HUDEP-2 (cell line): ENCODE results near the gene TFIP11.

ENCODE experiments used
- DNase-seq, 76 experiments: peaks; one replicate each; lab custom pipeline; 2025; ENCODE audit not compliant: unreplicated experiment in 76 of 76; lab: John Stamatoyannopoulos, UW

TFIP11 gene

GRCh38 chr22:26514419-26515161 is 2.3 kb upstream of the TFIP11 start:
- no peak for DNase-seq

GRCh38 chr22:26513838-26514237 is 1.6 kb upstream of the TFIP11 start:
- DNase-seq = no peak

- DNase-seq = no peak
These were observed 4.1 kb downstream of the TFIP11 start for GRCh38 chr22:26508148-26508547.

- DNase-seq = no peak
These were observed 8.5 kb downstream of the TFIP11 start for GRCh38 chr22:26503758-26504157.

GRCh38 chr22:26502688-26503561 is 9.3 kb downstream of the TFIP11 start:
- DNase-seq = peak in 10 of 76 experiments; percentile 16 to 44 (median 28)

GRCh38 chr22:26501996-26502395 is 10.3 kb downstream of the TFIP11 start:
- no peak for DNase-seq

- no peak for DNase-seq
These were observed 13.0 kb downstream of the TFIP11 start for GRCh38 chr22:26499188-26499703.

GRCh38 chr22:26496456-26496855 is 15.8 kb downstream of the TFIP11 start:
- DNase-seq = no peak

- DNase-seq = no peak
These were observed 17.8 kb downstream of the TFIP11 start for GRCh38 chr22:26494506-26494905.

GRCh38 chr22:26492220-26492619 is 20.1 kb downstream of the TFIP11 start:
- no peak for DNase-seq

GRCh38 chr22:26489447-26490036 is 22.7 kb downstream of the TFIP11 start:
- DNase-seq = no peak

GRCh38 chr22:26487996-26488395 is 24.3 kb downstream of the TFIP11 start:
- peak in 1 of 76 experiments; percentile 7 for DNase-seq

GRCh38 chr22:26486394-26486793 is 25.9 kb downstream of the TFIP11 start:
- DNase-seq = no peak

GRCh38 chr22:26485806-26486390 is 26.4 kb downstream of the TFIP11 start:
- DNase-seq = peak in 1 of 76 experiments; percentile 19

GRCh38 chr22:26485013-26485412 is 27.3 kb downstream of the TFIP11 start:
- DNase-seq = no peak

GRCh38 chr22:26484360-26484706 is 27.9 kb downstream of the TFIP11 start:
- DNase-seq = peak in 16 of 76 experiments; percentile 11 to 61 (median 39)

GRCh38 chr22:26483439-26484359 is 28.6 kb downstream of the TFIP11 start, which contains the start of the genes HPS4 and SRRD:
Gene HPS4 (minus strand): TSS chr22:26483783. CDS start chr22:26481762, 2,021 bp downstream.
Gene SRRD (plus strand): TSS chr22:26483877. CDS start chr22:26483891, 14 bp downstream.
- DNase-seq = peak in 73 of 76 experiments; percentile 48 to 88 (median 77)

- peak in 1 of 76 experiments; percentile 48 for DNase-seq
These were observed 29.2 kb downstream of the TFIP11 start for GRCh38 chr22:26483043-26483438.

GRCh38 chr22:26482161-26482560 is 30.1 kb downstream of the TFIP11 start:
- DNase-seq = peak in 7 of 76 experiments; percentile 7 to 61 (median 27)
